ENCODE data around the gene DOCK9. TPM values are rescaled to one million over a fixed set of nuclear protein-coding genes. Genes with fewer than 3 reads are reported as not detected.

The DOCK9 gene
- total RNA-seq, 1 donor from 2014 or later, result 56.3 TPM

- no peak overlapping the region for H3K27ac Mint-ChIP-seq (ENCODE audit: unreplicated experiment)
- Histone ChIP-seq H3K4me2 (ENCODE audit: low read length) (no peak overlapping the region), H4K20me1 (ENCODE audit: insufficient read depth, low read length) (peaks cover 4% of the 10 kb centered on the region), H3K9ac (ENCODE audit: low read length) (no peak overlapping the region), H3K4me3 (ENCODE audit: insufficient read depth, low read depth, low read length) (no peak overlapping the region), H2AFZ (ENCODE audit: low read depth, low read length) (no peak overlapping the region), H3K79me2 (ENCODE audit: insufficient read depth, low read length) (no peaks in the 10 kb centered on the region), H3K27me3 (ENCODE audit: insufficient read depth, low read length) (no peaks in the 10 kb centered on the region), H3K27ac (ENCODE audit: low read depth, low read length) (no peak overlapping the region), H3K36me3 (ENCODE audit: insufficient read depth, low read length) (no peaks in the 10 kb centered on the region), H3K9me3 (ENCODE audit: insufficient read depth, low read depth, low read length) (no peaks in the 10 kb centered on the region), H3K4me1 (ENCODE audit: insufficient read depth, low read length) (no peaks in the 10 kb centered on the region)
- no peak overlapping the region for H3K4me3 Mint-ChIP-seq (ENCODE audit: unreplicated experiment)
- no peak for DNase-seq (ENCODE audit: low read depth)
- no peak for FAIRE-seq
- no peaks in the 10 kb centered on the region for H3K27me3 Mint-ChIP-seq (ENCODE audit: low read depth, unreplicated experiment)
- TF ChIP-seq CTCF (IDR thresholded peaks at IDR 0.05; ENCODE audit: insufficient read depth, low read depth, low read length), result no peak
- no peak for TF ChIP-seq EZH2 (IDR thresholded peaks at IDR 0.05; ENCODE audit: insufficient read depth, low read length)
- peaks cover 5% of the 10 kb centered on the region for H3K4me1 Mint-ChIP-seq (ENCODE audit: low read depth, unreplicated experiment)
- no peaks in the 10 kb centered on the region for H3K9me3 Mint-ChIP-seq (ENCODE audit: unreplicated experiment)
- no peaks in the 10 kb centered on the region for H3K36me3 Mint-ChIP-seq (ENCODE audit: low read depth, unreplicated experiment)
Measured at GRCh38 chr13:99012539-99012938, 34.7 kb upstream of the DOCK9 start.

- Histone ChIP-seq H3K4me1 (ENCODE audit: insufficient read depth, low read length) (no peaks in the 10 kb centered on the region), H2AFZ (ENCODE audit: low read depth, low read length) (no peak overlapping the region), H3K27ac (ENCODE audit: low read depth, low read length) (no peak overlapping the region), H3K4me2 (ENCODE audit: low read length) (no peak overlapping the region), H3K9me3 (ENCODE audit: insufficient read depth, low read depth, low read length) (no peaks in the 10 kb centered on the region), H4K20me1 (ENCODE audit: insufficient read depth, low read length) (peaks cover 4% of the 10 kb centered on the region), H3K36me3 (ENCODE audit: insufficient read depth, low read length) (no peaks in the 10 kb centered on the region), H3K27me3 (ENCODE audit: insufficient read depth, low read length) (no peaks in the 10 kb centered on the region), H3K9ac (ENCODE audit: low read length) (no peak overlapping the region), H3K4me3 (ENCODE audit: insufficient read depth, low read depth, low read length) (no peak overlapping the region), H3K79me2 (ENCODE audit: insufficient read depth, low read length) (no peaks in the 10 kb centered on the region)
- Mint-ChIP-seq H3K4me1 (ENCODE audit: low read depth, unreplicated experiment) (peaks cover 5% of the 10 kb centered on the region), H3K9me3 (ENCODE audit: unreplicated experiment) (no peaks in the 10 kb centered on the region), H3K27ac (ENCODE audit: unreplicated experiment) (no peak overlapping the region), H3K27me3 (ENCODE audit: low read depth, unreplicated experiment) (no peaks in the 10 kb centered on the region), H3K36me3 (ENCODE audit: low read depth, unreplicated experiment) (no peaks in the 10 kb centered on the region), H3K4me3 (ENCODE audit: unreplicated experiment) (no peak overlapping the region)
- TF ChIP-seq EZH2 (IDR thresholded peaks at IDR 0.05; ENCODE audit: insufficient read depth, low read length), result no peak
- no peak for TF ChIP-seq CTCF (IDR thresholded peaks at IDR 0.05; ENCODE audit: insufficient read depth, low read depth, low read length)
- no peak for DNase-seq (ENCODE audit: low read depth)
- FAIRE-seq, result no peak
Measured at GRCh38 chr13:99009987-99010551, 32.2 kb upstream of the DOCK9 start.

GRCh38 chr13:99008577-99008976 lies 30.7 kb upstream of the DOCK9 start:
- Histone ChIP-seq H3K4me1 (ENCODE audit: insufficient read depth, low read length) (no peaks in the 10 kb centered on the region), H4K20me1 (ENCODE audit: insufficient read depth, low read length) (peaks cover 4% of the 10 kb centered on the region), H3K27ac (ENCODE audit: low read depth, low read length) (no peak overlapping the region), H3K9me3 (ENCODE audit: insufficient read depth, low read depth, low read length) (no peaks in the 10 kb centered on the region), H3K79me2 (ENCODE audit: insufficient read depth, low read length) (no peaks in the 10 kb centered on the region), H3K27me3 (ENCODE audit: insufficient read depth, low read length) (no peaks in the 10 kb centered on the region), H3K4me3 (ENCODE audit: insufficient read depth, low read depth, low read length) (no peak overlapping the region), H3K9ac (ENCODE audit: low read length) (no peak overlapping the region), H2AFZ (ENCODE audit: low read depth, low read length) (no peak overlapping the region), H3K36me3 (ENCODE audit: insufficient read depth, low read length) (no peaks in the 10 kb centered on the region), H3K4me2 (ENCODE audit: low read length) (no peak overlapping the region)
- H3K27ac Mint-ChIP-seq (ENCODE audit: unreplicated experiment), result no peak overlapping the region
- FAIRE-seq (no peak), DNase-seq (ENCODE audit: low read depth) (no peak)
- TF ChIP-seq EZH2 (IDR thresholded peaks at IDR 0.05; ENCODE audit: insufficient read depth, low read length) (no peak), CTCF (IDR thresholded peaks at IDR 0.05; ENCODE audit: insufficient read depth, low read depth, low read length) (no peak)
- H3K27me3 Mint-ChIP-seq (ENCODE audit: low read depth, unreplicated experiment), result peaks cover 1% of the 10 kb centered on the region
- H3K4me1 Mint-ChIP-seq (ENCODE audit: low read depth, unreplicated experiment), result peaks cover 14% of the 10 kb centered on the region
- no peaks in the 10 kb centered on the region for H3K9me3 Mint-ChIP-seq (ENCODE audit: unreplicated experiment)
- peaks cover 2% of the 10 kb centered on the region for H3K36me3 Mint-ChIP-seq (ENCODE audit: low read depth, unreplicated experiment)
- no peak overlapping the region for H3K4me3 Mint-ChIP-seq (ENCODE audit: unreplicated experiment)
